WTC11 (cell line): ENCODE measurements around the gene ITFG1. TPM values are rescaled to one million over a fixed set of nuclear protein-coding genes. Genes with fewer than 3 reads are reported as not detected.
A peak's percentile ranks its signal among the peaks of the same experiment; 100 is the strongest.

ENCODE experiments used
- ATAC-seq: fragments of 200-7000 bp; cut with Tn5 transposase; 2 replicates; pipeline ENCODE4 v1.10.0; 2021; ENCODE audit warnings: mild to moderate bottlenecking, moderate library complexity
- CTCF ChIA-PET: fragments of 300-600 bp; sonication (Branson Sonifier 250); formaldehyde crosslinking; loops from one replicate; lab custom pipeline; 2021; ENCODE audit warnings: antibody characterized with exemption; lab: Charles Lee
- POLR2A ChIA-PET: fragments of 350-600 bp; sonication (Branson Sonifier 250); formaldehyde crosslinking; loops from one replicate; lab custom pipeline; 2021; ENCODE audit warnings: antibody characterized with exemption; lab: Charles Lee
- DNase-seq: peaks from one replicate; pipeline ENCODE4 v3.0.0; 2021; ENCODE audit warnings: low spot score
- H3K27ac Mint-ChIP-seq: 2 replicates; pipeline ENCODE4 v1.8.0; 2021; ENCODE audit warnings: mixed read lengths
- H3K27me3 Mint-ChIP-seq: 2 replicates; pipeline ENCODE4 v1.8.0; 2021; ENCODE audit warnings: low read depth, mild to moderate bottlenecking, moderate library complexity, mixed read lengths
- H3K36me3 Mint-ChIP-seq: 2 replicates; pipeline ENCODE4 v1.8.0; 2021; ENCODE audit warnings: mixed read lengths
- H3K4me1 Mint-ChIP-seq: 2 replicates; pipeline ENCODE4 v1.8.0; 2022; ENCODE audit warnings: mixed read lengths
- H3K4me3 Mint-ChIP-seq: 2 replicates; pipeline ENCODE4 v1.8.0; 2021; ENCODE audit warnings: mild to moderate bottlenecking, moderate library complexity, mixed read lengths
- H3K9me3 Mint-ChIP-seq: 2 replicates; pipeline ENCODE4 v1.8.0; 2021; ENCODE audit warnings: mixed read lengths
- CREB1 ChIP-seq: sonication (generic); formaldehyde crosslinking; IDR thresholded peaks from 2 replicates; pipeline ENCODE4 v1.8.0; 2023; ENCODE audit warnings: mild to moderate bottlenecking, missing genetic modification reagents
- IRF2 ChIP-seq: sonication (generic); formaldehyde crosslinking; IDR thresholded peaks from 2 replicates; pipeline ENCODE4 v1.8.0; 2022; ENCODE audit warnings: low read depth, missing genetic modification reagents, borderline replicate concordance
- MXD4 ChIP-seq: fragments of 250-450 bp; sonication (Bioruptor Pico); IDR thresholded peaks from 2 replicates; pipeline ENCODE4 v1.8.0; 2021; ENCODE audit warnings: mild to moderate bottlenecking, moderate library complexity, borderline replicate concordance
- NFATC4 ChIP-seq: fragments of 250-450 bp; sonication (Bioruptor Pico); IDR thresholded peaks from 2 replicates; pipeline ENCODE4 v1.9.0; 2021; ENCODE audit warnings: mild to moderate bottlenecking
- NFE2L1 ChIP-seq: sonication (generic); formaldehyde crosslinking; IDR thresholded peaks from 2 replicates; pipeline ENCODE4 v1.8.1; 2023; ENCODE audit warnings: missing genetic modification reagents
- NFYB ChIP-seq: sonication (generic); formaldehyde crosslinking; conservative IDR thresholded peaks from 2 replicates; pipeline ENCODE4 v1.8.0; 2022; ENCODE audit warnings: low read depth, missing genetic modification reagents
- PRRX2 ChIP-seq: fragments of 250-450 bp; sonication (Bioruptor Pico); IDR thresholded peaks from 2 replicates; pipeline ENCODE4 v1.8.0; 2021; ENCODE audit warnings: mild to moderate bottlenecking
- RORB ChIP-seq: fragments of 250-450 bp; sonication (Bioruptor Pico); IDR thresholded peaks from 2 replicates; pipeline ENCODE4 v1.9.0; 2021; ENCODE audit warnings: mild to moderate bottlenecking
- SP1 ChIP-seq: sonication (generic); formaldehyde crosslinking; conservative IDR thresholded peaks from 2 replicates; pipeline ENCODE4 v1.8.1; 2022; ENCODE audit warnings: missing genetic modification reagents
- TEAD4 ChIP-seq: sonication (generic); formaldehyde crosslinking; IDR thresholded peaks from 2 replicates; pipeline ENCODE4 v1.8.0; 2022; ENCODE audit warnings: mild to moderate bottlenecking, missing genetic modification reagents
- TP53 ChIP-seq: sonication (generic); formaldehyde crosslinking; IDR thresholded peaks from 2 replicates; pipeline ENCODE4 v1.8.1; 2023; ENCODE audit warnings: mild to moderate bottlenecking, missing genetic modification reagents
- ZNF671 ChIP-seq: fragments of 250-450 bp; sonication (Bioruptor Pico); IDR thresholded peaks from 2 replicates; pipeline ENCODE4 v1.8.0; 2021; ENCODE audit warnings: mild to moderate bottlenecking
- total RNA-seq: library from RNA; stranded (reverse); gene quantifications from 3 replicates; pipeline ENCODE4 v1.2.3, GENCODE V29; 2021
- TF ChIP-seq, protein P1 (sequence below): fragments of 250-450 bp; sonication (Bioruptor Pico); IDR thresholded peaks from 2 replicates; pipeline ENCODE4 v1.9.0; 2021; ENCODE audit warnings: moderate library complexity, mild to moderate bottlenecking, inconsistent platforms, borderline replicate concordance
- TF ChIP-seq, protein P2 (sequence below): fragments of 250-450 bp; sonication (Bioruptor Pico); conservative IDR thresholded peaks from 2 replicates; pipeline ENCODE4 v1.9.0; 2021; ENCODE audit warnings: mild to moderate bottlenecking
- TF ChIP-seq, protein P3 (sequence below): sonication (generic); formaldehyde crosslinking; IDR thresholded peaks from 2 replicates; pipeline ENCODE4 v1.8.1; 2022; ENCODE audit warnings: mild to moderate bottlenecking, missing genetic modification reagents, moderate library complexity, borderline replicate concordance
- TF ChIP-seq, protein P4 (sequence below): sonication (generic); formaldehyde crosslinking; IDR thresholded peaks from 2 replicates; pipeline ENCODE4 v1.8.1; 2023; ENCODE audit warnings: mild to moderate bottlenecking, missing genetic modification reagents
- TF ChIP-seq, protein P5 (sequence below): sonication (generic); formaldehyde crosslinking; IDR thresholded peaks from 2 replicates; pipeline ENCODE4 v1.8.1; 2022; ENCODE audit warnings: low read depth, missing genetic modification reagents, borderline replicate concordance
- TF ChIP-seq, protein P6 (sequence below): sonication (generic); formaldehyde crosslinking; IDR thresholded peaks from 2 replicates; pipeline ENCODE4 v1.8.1; 2023; ENCODE audit warnings: mild to moderate bottlenecking, missing genetic modification reagents, borderline replicate concordance

Gene ITFG1
- total RNA-seq, 1 experiment from 2014 or later: 21.1 TPM

DNA sequence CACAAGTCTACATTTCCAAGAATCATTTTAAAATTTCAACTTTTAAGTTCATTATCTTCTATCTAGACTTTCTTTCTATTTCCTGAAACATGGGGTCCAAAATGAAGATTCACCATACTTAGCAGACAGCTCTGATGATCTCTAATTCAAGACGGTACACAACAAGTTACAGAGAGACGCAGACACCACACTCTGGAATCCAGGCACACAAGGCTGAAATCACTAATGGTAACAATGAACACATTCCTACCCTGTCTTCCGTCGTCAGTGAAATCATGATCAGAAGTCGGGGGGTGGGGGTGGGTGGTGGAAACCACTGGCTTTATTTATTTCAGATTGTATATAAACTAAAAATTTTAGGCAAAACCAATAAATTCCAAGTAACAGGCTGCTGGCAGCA, 78.5 kb downstream of the ITFG1 start:
- Mint-ChIP-seq H3K36me3 (no peaks in the 10 kb centered on the region), H3K4me3 (no peak overlapping the region), H3K27ac (peak overlapping the region; percentile 65; the same call in 1 of the 2 replicates), H3K27me3 (no peaks in the 10 kb centered on the region), H3K9me3 (no peaks in the 10 kb centered on the region), H3K4me1 (peaks cover 35% of the 10 kb centered on the region)
- ChIA-PET POLR2A (no interaction called here), CTCF (no interaction called here)
- ATAC-seq: no peak
- TF ChIP-seq, protein P1, sequence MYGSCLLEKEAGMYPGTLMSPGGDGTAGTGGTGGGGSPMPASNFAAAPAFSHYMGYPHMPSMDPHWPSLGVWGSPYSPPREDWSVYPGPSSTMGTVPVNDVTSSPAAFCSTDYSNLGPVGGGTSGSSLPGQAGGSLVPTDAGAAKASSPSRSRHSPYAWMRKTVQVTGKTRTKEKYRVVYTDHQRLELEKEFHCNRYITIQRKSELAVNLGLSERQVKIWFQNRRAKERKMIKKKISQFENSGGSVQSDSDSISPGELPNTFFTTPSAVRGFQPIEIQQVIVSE (CRISPR knock-in tag): no peak
- TF ChIP-seq CREB1 (CRISPR knock-in tag) (no peak), SP1 (no peak), RORB (CRISPR knock-in tag) (no peak), MXD4 (CRISPR knock-in tag) (no peak), NFATC4 (CRISPR knock-in tag) (no peak), TP53 (CRISPR knock-in tag) (no peak), ZNF671 (no peak), IRF2 (CRISPR knock-in tag) (no peak), PRRX2 (CRISPR knock-in tag) (no peak)
- TF ChIP-seq, protein P2, sequence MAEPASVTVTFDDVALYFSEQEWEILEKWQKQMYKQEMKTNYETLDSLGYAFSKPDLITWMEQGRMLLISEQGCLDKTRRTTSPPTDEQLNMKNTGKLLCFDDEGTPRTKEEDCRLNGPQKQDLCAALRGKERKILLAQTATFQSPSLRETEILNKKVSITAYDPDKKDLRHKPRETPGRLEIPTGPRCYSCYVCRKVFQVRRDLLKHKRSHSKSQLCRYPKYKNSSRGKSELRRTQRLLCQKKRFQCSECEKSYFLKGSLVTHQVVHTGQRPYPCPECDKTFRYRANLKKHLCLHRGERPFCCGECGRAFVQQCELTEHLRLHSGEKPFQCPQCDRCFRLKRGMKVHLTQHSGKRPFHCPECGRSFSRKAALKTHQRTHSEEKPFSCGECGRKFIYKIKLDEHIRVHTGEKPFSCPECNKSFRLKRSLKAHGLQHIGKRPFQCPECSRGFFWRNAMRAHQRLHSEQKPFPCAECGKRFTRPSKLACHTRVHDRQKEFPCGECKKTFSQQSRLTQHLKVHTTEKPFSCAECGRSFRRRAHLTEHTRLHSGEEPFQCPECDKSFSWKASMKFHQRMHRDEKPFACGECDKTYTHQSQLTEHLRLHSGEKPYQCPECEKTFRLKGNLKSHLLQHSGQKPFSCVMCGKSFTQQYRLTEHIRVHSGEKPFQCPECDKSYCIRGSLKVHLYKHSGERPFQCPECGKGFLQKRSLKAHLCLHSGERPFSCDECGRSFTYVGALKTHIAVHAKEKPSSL: no peak
- TF ChIP-seq, protein P3, sequence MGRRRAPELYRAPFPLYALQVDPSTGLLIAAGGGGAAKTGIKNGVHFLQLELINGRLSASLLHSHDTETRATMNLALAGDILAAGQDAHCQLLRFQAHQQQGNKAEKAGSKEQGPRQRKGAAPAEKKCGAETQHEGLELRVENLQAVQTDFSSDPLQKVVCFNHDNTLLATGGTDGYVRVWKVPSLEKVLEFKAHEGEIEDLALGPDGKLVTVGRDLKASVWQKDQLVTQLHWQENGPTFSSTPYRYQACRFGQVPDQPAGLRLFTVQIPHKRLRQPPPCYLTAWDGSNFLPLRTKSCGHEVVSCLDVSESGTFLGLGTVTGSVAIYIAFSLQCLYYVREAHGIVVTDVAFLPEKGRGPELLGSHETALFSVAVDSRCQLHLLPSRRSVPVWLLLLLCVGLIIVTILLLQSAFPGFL (CRISPR knock-in tag): no peak
- TF ChIP-seq, protein P4, sequence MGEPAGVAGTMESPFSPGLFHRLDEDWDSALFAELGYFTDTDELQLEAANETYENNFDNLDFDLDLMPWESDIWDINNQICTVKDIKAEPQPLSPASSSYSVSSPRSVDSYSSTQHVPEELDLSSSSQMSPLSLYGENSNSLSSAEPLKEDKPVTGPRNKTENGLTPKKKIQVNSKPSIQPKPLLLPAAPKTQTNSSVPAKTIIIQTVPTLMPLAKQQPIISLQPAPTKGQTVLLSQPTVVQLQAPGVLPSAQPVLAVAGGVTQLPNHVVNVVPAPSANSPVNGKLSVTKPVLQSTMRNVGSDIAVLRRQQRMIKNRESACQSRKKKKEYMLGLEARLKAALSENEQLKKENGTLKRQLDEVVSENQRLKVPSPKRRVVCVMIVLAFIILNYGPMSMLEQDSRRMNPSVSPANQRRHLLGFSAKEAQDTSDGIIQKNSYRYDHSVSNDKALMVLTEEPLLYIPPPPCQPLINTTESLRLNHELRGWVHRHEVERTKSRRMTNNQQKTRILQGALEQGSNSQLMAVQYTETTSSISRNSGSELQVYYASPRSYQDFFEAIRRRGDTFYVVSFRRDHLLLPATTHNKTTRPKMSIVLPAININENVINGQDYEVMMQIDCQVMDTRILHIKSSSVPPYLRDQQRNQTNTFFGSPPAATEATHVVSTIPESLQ (CRISPR knock-in tag): no peak
- no peak for DNase-seq

DNA sequence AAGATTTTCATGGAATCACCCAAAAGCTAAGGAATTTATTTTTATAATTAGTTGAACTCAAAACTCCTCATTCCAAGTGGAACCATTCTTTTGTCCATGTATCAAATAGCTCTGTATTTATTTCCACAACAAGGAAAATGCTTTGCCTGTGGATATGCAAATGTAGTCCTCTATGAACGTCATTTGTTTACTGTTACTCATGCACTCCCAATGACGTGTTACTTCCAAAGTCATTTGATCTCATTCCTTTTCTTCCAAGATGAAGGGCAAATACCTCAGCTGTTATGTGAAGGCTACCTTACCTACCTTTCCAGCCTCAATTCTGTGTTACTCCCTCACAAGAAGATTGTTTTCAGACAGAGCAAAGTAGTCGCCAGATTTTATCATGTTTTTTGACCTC, 83.7 kb downstream of the ITFG1 start:
- POLR2A ChIA-PET: interaction anchor here (0.7 kb wide), 1 partner anchor 98 kb away, joined by 3 read pairs; no protein-coding TSS in a partner anchor
- H3K9me3 Mint-ChIP-seq: no peaks in the 10 kb centered on the region
- no peaks in the 10 kb centered on the region for H3K36me3 Mint-ChIP-seq
- no peaks in the 10 kb centered on the region for H3K27me3 Mint-ChIP-seq
- TF ChIP-seq, protein P5, sequence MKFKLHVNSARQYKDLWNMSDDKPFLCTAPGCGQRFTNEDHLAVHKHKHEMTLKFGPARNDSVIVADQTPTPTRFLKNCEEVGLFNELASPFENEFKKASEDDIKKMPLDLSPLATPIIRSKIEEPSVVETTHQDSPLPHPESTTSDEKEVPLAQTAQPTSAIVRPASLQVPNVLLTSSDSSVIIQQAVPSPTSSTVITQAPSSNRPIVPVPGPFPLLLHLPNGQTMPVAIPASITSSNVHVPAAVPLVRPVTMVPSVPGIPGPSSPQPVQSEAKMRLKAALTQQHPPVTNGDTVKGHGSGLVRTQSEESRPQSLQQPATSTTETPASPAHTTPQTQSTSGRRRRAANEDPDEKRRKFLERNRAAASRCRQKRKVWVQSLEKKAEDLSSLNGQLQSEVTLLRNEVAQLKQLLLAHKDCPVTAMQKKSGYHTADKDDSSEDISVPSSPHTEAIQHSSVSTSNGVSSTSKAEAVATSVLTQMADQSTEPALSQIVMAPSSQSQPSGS (CRISPR knock-in tag): no peak
- TF ChIP-seq ZNF671 (no peak), CREB1 (CRISPR knock-in tag) (no peak), TEAD4 (no peak)
- no peak for ATAC-seq
- no peak for DNase-seq
- H3K4me3 Mint-ChIP-seq: no peak overlapping the region
- CTCF ChIA-PET: no interaction called here
- H3K4me1 Mint-ChIP-seq: peaks cover 39% of the 10 kb centered on the region
- H3K27ac Mint-ChIP-seq: peak overlapping the region; percentile 64

DNA sequence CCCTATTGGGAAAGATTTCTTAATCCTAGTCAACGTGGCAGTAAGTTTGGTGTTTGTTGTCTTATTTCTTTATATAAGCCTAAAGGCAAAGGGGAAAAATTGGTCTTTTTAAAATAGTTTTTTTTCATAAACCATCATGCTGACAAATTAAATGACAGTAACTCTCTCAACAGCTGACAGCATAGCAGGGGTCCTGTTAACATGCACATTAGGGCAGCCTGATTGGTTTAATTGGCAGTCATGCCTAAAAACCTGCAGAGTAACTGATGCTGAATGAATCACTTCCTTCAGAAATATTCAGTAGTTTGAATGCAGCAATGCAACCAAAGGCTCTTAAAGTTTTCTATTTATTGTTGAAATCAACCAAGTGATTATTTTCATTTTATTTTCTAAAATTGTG, 85.4 kb downstream of the ITFG1 start:
- ChIA-PET POLR2A (no interaction called here), CTCF (no interaction called here)
- peaks cover 41% of the 10 kb centered on the region for H3K4me1 Mint-ChIP-seq
- H3K4me3 Mint-ChIP-seq: no peak overlapping the region
- DNase-seq: no peak
- no peak for ATAC-seq
- no peaks in the 10 kb centered on the region for H3K27me3 Mint-ChIP-seq
- H3K9me3 Mint-ChIP-seq: no peaks in the 10 kb centered on the region
- no peak overlapping the region for H3K27ac Mint-ChIP-seq
- H3K36me3 Mint-ChIP-seq: no peaks in the 10 kb centered on the region
- TF ChIP-seq, protein P6, sequence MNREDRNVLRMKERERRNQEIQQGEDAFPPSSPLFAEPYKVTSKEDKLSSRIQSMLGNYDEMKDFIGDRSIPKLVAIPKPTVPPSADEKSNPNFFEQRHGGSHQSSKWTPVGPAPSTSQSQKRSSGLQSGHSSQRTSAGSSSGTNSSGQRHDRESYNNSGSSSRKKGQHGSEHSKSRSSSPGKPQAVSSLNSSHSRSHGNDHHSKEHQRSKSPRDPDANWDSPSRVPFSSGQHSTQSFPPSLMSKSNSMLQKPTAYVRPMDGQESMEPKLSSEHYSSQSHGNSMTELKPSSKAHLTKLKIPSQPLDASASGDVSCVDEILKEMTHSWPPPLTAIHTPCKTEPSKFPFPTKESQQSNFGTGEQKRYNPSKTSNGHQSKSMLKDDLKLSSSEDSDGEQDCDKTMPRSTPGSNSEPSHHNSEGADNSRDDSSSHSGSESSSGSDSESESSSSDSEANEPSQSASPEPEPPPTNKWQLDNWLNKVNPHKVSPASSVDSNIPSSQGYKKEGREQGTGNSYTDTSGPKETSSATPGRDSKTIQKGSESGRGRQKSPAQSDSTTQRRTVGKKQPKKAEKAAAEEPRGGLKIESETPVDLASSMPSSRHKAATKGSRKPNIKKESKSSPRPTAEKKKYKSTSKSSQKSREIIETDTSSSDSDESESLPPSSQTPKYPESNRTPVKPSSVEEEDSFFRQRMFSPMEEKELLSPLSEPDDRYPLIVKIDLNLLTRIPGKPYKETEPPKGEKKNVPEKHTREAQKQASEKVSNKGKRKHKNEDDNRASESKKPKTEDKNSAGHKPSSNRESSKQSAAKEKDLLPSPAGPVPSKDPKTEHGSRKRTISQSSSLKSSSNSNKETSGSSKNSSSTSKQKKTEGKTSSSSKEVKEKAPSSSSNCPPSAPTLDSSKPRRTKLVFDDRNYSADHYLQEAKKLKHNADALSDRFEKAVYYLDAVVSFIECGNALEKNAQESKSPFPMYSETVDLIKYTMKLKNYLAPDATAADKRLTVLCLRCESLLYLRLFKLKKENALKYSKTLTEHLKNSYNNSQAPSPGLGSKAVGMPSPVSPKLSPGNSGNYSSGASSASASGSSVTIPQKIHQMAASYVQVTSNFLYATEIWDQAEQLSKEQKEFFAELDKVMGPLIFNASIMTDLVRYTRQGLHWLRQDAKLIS (CRISPR knock-in tag): no peak
- no peak for TF ChIP-seq NFYB
- TF ChIP-seq NFE2L1 (CRISPR knock-in tag): no peak
